Suprapubic skin (tissue), 4 donors: ENCODE measurements around the gene SEPTIN5.

Experiments used
- CTCF ChIP-seq, 2 donors: fragments of 200-600 bp in 1 of 2; fragments of 450-650 bp in 1 of 2; sonication (generic) in 1 of 2; IDR thresholded peaks; one replicate each; pipeline ENCODE4 v1.5.1; 2016 to 2019; ENCODE audit warnings: antibody characterized with exemption in 2 of 2, mild to moderate bottlenecking in 1 of 2, moderate library complexity in 1 of 2
- EP300 ChIP-seq: sonication (generic); formaldehyde crosslinking; IDR thresholded peaks from one replicate; pipeline ENCODE4 v1.6.1; 2017; ENCODE audit warnings: antibody characterized with exemption
- POLR2A ChIP-seq, 2 donors: fragments of 450-650 bp; IDR thresholded peaks; one replicate each; pipeline ENCODE4 v1.6.1; 2017; ENCODE audit warnings: antibody characterized with exemption in 2 of 2, mild to moderate bottlenecking in 2 of 2, moderate library complexity in 2 of 2
- POLR2AphosphoS5 ChIP-seq, 3 donors: sonication (generic); formaldehyde crosslinking; IDR thresholded peaks; one replicate each; pipeline ENCODE4 v1.6.1; 2017; ENCODE audit warnings: antibody characterized with exemption in 3 of 3

DNA sequence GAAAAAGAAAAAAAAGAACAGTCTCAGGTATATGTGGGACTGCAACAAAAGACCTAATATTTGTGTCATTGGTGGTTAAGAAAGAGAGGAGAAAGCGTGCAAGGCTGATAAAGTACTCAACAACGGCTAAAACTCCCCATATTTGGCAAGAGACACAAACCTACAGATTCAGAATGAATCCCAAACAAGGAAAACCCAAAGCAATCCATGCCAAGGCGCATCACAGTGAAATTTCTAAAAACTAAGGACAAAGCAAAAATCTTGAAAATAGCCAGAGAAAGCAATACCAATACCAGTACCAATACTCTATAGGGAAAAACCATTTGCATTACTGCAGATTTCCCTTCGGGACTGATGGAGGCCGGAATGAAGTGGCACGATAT, 32.4 kb upstream of the SEPTIN5 start:
- no peak for TF ChIP-seq CTCF (IDR thresholded peaks at IDR 0.05)
- no peak for TF ChIP-seq POLR2A (IDR thresholded peaks at IDR 0.05)
- TF ChIP-seq POLR2AphosphoS5 (IDR thresholded peaks at IDR 0.05), result no peak
- TF ChIP-seq EP300, result no peak
